H4 (cell line): ENCODE results near the gene ASB5. TPM values are rescaled to one million over a fixed set of nuclear protein-coding genes. Genes with fewer than 3 reads are reported as not detected.
A peak's percentile ranks its signal among the peaks of the same experiment; 100 is the strongest.

Experiments used
- DNase-seq: peaks from one replicate; pipeline ENCODE4 v3.0.0-alpha.2; 2015; ENCODE audit warnings: low spot score
- total RNA-seq: library from RNA; depleted of rRNA; stranded (reverse); fragments of >200 nt; shearing (Covaris generic); gene quantifications from 2 replicates; pipeline ENCODE4 v1.2.3, GENCODE V29; 2014

Gene ASB5
- total RNA-seq, 1 experiment from 2014 or later = 0.37 TPM

DNA sequence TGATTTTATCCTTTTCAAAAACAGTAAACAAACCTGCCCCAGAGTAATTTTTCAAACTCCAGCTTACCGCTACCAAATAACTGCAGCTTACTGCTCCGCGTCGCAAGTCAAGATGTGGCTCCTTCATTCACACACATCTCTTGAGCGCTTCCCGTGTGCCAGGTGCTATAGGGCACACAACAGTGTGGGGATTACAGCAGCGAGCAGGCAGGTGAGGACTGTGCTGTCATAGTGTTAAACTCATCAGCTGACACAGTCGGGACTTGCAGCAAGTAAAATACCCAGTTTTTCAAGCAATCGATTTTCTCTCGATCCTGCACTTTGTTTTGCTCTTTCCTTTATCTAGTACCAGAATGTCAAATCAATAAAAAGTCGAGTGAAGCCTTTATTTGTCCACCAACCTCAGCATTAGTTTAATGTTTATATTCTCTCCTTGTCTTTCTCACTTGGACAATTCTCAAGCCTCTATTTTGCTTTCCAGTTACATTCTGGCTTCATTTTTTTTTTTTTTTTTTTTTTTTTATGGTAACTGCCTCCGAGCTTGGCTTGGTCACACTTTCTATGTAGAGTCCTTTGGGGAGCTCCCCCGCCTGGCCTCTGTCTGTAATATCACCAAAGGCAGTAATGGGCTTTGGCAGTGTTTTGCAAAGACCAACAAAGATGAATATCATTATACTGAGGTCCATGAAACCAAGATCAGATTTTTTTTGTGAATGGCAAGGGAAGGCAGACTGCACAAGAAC is 8.3 kb upstream of the ASB5 start:
- DNase-seq = peak; percentile 50

DNA sequence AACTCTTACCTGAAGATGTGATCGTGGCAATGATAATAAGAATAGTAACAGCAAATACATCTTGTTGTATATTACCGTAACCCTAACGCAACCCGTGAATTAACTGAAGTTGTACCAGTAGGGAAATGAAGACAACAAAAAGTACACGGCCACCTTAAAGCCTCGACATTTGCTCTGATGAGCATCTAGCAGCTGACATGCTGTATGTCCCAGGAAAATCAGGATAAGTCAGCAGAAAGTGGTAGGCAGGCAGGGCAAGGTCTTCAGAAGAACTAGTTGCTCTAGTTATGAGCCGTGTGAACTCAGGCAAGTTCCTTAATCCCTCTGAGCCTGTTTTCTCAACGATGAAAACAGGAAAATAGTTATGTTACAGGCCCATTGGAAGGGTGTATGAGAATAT is 7.7 kb upstream of the ASB5 start:
- DNase-seq = no peak

DNA sequence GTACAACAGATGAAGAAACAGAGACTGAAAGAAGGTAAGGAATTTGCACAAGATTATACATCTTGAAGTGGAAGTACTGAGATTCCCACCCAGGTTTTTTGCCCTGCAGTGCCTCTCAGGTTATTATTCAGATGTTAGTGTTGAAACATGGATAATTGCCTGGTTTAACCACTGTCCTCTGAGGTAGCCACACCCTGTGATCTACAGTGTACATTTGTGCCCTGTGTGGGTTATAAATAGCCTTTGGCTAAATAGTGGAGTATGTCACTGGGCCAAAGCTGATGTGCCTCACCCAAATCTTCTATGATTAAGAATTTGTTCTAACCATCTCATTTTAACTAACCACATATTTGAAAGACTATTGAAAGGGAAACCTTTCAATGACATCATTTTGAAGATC is 5.4 kb upstream of the ASB5 start:
- DNase-seq = peak; percentile 65

DNA sequence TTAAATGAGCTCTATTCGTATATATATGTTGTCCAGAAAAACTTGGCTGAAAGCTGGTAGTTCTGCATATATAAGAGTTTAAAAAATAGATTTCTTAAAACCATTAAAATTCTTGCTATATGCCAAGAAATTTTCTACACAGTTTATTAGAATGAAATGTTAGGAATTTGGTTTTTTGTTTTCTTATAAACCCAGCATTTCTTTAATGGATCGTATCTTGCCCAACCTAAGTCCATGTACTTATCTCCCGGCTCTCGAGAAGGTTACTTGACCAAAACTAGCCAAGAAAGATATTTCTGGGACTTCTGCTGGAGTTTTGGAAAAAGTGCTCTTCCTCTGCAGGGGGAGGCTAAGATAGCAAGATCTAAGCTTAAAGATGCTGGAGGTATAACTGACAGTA is 4.7 kb upstream of the ASB5 start:
- DNase-seq = no peak

DNA sequence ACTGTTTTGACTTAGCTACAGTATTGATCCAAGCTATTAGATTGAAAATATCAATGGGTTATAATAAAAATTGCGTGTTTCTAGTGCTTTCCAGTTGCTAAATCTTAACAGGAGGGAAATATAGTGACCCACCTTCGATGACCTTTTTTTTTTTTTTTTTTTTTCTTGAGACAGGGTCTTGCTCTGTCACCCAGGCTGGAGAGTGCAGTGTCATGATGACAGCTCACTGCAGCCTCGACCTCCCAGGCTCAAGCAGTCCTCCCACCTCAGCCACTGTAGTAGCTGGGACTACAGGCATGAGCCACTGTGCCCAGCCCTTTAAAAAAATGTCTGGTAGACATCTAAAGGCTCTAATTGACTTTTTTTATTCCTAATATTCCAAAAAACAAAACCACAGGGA is 3.8 kb upstream of the ASB5 start:
- no peak for DNase-seq

DNA sequence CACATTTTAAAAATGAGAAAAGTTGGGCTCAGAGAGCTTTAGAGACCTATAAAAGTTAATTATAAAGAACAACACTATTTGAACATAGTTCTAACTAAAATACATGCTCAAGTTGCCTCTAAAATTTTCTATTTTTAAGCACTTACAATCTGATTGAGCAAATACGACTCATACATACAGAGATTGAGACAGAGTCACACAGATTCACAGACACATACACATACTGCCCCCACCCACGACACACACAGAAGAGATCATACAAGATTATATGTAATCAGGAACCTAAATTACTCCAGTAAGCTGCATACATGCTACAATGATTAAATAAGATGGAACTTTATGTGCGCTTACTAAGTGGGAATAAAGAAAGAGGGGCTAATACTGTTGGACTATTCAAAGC is 2.7 kb upstream of the ASB5 start:
- DNase-seq = no peak

DNA sequence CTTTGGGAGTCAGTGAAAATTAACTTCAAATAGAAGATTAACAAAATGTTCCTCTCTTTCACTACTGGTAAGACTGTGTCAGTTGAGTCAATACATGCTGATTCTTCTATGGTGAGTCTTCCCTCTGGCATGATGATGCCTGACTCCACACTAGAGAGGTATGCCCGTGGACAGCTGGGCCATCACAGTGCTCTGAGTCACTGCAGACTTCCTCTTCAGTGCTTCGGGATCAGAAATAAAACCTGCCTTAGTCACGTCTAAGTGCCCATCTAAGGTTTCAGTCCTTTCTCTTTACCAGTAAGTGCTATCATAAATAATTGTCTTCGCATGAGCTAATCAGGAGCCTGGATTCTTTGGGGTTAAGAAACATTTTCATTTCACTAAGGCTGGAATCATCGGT is 1.6 kb upstream of the ASB5 start:
- DNase-seq = peak; percentile 96

DNA sequence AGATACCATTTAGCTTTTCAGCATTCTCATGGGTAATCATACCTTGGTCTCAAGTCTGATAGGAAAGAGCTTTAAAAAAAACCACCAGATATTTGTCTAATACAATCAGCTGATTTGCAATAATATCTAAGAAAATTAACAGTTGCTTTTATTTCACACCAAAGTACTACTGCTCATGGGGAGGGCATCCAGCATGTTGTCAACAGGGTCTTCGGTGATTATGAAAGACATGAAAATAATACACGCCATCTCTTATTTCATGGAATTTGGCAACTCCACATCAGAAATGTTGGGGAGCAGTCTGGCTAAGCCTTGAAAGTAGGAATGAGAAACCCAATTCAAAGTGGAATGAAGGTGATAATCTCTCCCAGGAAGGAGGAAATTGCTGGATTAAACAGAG is 3.0 kb downstream of the ASB5 start:
- no peak for DNase-seq

DNA sequence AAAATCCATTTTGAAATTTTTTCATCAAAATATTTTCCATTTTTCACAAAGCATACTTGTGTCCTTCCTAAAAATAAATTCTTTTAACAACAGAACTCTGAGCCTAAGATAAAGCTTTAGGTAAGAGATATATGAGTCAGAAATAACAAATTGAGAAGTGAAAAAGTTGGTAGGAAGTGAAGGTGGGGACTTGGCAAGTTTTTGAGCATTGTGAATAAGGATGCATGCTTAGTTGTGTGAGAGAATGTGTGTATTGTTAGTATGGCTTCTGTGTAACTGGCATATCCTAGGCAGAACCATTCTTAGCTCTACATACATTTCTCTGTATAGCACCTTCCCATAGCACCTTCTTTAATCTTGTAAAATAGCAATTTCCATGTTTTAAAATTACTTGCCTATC is 6.8 kb downstream of the ASB5 start:
- DNase-seq = no peak

DNA sequence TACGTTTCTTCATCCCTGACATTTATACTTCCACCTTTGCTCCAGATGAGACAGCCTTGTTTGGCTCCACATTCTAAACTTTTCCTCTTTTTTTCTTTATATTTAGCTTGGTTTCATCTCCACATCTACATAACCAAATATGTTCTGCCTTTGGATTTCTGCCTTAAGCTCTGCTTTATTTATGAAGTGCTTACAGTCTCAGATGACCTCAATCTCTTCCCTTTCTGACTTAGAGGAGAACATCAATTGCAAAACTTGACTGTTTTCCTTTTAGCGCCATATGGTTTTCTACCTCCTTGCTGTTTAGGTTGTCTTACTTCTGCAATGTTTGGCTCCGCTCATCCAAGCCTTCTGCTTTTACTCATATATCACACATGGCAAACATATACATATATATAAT is 7.5 kb downstream of the ASB5 start:
- DNase-seq = no peak

DNA sequence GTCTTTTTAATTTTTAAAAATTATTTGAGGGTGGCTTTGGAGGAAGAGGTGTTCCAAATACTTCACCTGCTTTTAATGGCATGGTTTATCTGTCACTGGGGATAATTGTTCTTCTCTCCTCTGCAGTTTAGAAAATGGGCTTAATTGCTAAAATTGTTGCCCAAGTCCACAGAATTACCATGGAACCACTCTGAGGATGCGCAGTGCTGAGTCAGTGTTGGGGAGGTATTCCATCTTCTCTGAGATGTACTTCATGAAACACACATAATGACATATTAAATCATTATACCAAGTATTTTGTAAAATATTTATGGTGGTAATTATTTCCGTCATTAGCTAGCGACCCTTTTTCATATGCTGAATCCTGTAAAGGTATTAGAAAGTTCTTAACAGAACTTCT is 8.0 kb downstream of the ASB5 start:
- DNase-seq = no peak

DNA sequence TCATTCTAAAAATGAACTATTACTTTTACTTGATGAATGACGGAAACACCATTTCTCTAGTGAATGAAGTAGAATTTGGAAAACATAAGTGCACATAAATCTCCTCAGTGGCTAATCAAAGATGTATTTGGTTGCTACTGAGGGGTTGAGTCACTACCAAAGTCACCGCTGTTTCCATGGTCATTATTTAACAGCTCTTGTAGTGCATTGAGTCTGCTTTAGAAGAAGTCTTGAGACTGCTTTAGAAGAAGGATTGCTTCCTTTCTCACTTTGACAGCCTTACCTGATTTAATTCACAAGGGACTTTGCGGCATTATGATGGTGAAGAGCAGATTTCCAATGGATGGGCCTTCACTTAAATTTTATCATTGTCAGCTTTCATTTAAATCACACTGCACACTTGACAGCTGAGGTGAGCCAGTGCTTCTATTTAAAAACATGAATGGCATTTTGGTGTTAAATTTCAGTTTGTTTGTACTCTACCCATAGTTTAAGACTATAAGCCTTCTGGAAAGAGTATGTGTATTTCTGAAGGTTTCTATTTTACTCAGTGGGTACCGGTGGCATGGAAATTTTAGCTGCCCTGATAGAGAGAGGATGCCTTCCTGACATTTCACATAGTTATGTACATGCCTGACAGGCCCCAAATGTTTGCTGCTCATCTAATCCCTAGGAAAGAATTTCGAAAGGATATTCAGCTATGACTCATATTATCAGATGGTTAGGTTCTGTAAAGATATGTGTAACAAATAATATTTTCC is 9.5 kb downstream of the ASB5 start:
- DNase-seq = no peak

DNA sequence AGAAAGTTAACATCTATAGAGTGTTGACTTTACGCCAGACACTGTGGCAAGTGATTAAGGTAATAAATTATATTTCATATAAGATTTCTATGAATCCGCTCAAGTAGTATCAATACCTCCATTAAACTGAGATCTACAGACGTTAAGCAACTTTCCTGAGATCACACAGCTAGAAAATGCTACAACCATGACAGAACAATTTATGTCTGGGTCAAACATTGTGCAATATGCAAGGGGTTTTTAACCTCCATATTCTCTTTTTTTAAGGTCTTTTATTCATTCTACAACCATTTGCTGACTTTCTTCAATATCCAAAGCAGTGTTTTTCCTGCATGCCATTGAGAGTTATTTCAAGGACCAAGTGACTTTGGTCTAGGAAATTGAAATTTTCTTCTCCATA is 10.9 kb downstream of the ASB5 start:
- no peak for DNase-seq

DNA sequence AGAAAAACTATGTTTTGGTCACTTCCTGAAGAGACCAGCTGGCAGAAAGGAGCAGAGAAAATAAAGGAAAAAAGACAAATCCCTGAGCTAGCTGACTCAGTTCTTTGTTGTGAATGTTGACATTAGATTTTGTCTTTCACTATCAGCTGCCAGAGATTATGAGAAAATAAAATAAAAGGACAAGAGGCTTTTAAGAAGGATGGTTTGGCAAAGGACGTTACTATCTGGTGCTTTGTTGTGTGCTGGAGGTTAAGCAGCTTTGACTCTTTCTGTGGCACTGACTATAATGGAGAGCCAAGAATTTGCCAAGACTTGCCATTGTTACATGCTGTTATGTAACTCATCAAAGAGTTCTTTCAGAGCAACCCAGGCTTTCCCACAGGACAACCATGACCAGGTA is 12.1 kb downstream of the ASB5 start:
- no peak for DNase-seq

DNA sequence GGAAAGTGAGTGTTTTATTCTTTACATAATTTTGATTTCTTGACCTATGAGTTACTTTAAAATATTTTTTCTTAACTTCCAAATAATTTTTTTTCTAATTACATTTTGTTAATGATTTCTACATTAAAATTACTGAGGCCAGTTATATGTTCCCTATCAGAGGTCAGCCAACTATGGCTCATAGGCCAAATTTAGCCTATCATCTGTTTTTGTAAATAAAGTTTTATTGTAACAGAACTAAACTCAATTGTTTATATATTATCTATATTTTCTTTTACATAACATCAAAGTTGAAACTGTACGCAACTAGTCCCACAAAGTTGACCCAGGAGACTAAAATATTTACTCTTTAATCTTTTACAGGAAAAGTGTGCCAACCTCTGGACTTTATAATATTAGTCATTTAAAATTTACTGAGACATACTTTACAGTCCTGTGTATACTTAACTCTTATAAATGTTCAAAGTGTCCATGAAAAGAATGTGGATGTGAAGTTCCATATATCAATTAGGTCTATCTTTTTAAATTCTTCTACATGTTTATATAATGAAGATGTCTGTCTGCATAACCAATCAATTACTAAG is 26.2 kb downstream of the ASB5 start:
- DNase-seq = no peak

DNA sequence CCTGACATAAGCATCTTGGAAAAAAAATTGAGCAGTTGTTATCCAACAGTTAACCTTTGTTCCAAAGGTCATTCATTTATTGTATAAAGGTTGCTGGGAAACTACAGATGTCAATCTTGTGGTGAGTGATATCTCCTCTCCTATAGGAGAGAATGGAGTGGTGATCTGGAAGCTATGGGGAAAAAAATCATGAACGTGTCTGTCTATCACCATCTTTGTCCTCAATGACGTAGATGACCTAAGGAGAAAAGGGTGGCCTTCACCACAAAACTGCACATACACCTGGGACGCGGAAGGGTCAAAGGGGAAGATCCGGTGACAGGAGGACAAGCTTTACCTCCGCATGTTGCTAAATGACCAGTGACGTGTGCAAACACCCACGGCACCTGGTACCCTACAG is 27.3 kb downstream of the ASB5 start:
- no peak for DNase-seq

DNA sequence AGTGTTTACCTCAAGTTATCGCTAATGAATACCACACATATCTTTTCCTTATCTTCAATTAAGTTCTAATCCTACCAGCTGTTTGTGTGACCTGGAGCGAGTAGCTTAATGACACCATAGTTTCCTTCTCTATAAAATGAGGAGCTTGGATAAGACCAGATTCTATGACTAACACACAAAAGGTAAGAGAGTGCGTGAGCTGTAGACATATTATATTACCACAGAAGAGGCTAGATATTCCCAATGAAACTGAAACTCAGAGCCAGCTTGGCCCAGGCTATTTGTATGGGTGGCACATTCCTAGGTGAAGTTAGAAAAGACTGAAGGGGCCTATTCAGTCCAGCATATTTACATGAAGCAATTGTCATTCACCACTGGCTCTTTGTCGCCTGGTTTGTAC is 30.2 kb downstream of the ASB5 start:
- DNase-seq = peak; percentile 78

DNA sequence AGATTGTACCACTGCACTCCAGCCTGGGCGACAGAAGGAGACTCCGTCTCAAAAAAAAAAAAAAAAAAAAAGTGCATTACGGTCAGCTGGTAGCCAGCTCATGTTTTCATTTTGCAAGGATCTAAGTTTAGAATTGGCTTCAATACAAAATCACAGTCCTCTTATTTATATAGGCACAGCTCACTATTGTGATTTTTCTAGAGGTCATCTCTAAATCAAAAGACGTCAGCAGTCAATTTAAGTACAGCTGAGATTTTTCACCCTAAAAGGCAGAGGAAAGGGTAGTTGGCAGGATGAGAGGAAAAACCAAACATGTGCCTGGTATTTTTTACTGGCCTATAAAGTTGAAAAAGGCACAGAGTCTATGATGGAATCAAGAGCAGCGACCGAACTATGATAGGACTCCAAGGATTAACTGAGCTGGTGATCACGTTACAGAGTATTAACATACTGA is 30.8 kb downstream of the ASB5 start:
- DNase-seq = peak; percentile 77

DNA sequence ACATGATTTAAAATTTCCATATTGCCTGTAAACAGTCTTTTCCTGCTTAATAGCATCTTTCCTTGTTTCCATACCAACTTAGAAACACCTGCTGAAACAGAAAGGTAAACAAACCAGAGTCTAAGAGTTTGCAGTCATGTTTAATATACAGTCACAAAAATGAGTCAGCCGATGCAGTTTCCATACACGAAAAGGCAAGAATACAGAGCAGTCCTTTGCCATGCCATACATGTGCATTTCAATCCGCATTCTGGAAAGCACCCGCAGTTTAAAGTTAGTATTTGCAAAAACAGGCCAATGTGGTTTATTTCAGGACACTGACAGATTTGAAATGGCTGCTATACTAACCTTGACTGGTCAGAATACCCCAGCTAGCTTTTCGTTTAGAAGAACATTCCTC is 32.1 kb downstream of the ASB5 start:
- DNase-seq = no peak

DNA sequence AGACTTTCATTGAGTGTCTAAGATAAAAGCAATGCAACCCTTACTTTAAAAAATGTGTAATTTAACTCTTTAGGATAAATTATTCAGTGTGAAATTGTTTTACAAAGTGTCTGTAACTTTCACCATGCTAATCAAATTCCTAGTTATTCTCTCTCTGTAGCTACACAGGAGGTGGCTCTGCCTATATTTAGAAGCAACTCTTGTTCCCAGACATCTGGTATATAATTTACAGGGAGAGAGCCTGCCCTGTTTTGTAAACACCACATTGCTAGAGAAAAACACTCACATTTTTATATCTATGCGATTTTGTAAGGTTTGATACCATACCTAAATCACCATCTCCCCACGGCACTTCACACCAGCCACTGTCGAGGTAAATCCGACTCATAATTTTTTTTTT is 38.2 kb downstream of the ASB5 start:
- DNase-seq = no peak

DNA sequence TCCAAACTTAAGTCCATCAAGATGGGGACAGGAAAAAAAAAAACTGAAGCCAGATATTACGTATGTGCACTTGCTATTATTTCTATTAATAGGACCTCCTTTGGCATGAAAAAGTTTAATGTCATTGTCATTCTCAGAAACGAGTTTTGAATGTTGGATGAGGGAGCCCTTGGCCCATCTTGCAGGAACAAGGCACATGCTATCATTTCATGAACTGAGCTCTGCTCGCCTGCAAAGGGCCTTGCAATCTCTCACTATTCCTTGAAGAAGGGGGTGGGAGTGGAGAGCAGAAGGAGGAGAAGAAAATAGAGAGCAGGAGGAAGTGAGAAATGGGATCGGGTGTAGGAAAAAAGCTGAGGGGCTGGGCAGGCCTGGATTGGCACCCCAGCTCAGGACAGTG is 39.4 kb downstream of the ASB5 start:
- DNase-seq = no peak

DNA sequence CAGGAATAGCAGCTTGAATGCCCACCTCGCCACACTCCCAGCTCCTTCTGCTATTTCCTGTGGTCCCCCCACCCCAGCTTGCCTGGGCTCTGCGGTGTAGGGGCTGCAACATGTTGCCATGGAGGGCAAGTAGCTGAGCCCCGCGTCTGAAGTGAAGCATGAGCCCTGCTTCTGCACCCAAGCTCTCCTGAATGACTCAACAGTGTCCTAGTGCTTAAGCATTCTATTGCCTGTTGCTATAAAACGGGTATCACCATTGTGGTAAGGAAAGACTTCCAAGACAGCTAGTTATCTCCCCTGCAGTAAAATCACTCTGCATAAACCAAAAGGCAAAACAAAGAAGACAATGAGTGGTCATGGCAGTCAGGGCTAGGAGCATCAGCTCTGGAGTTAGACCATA is 42.3 kb downstream of the ASB5 start:
- DNase-seq = no peak

DNA sequence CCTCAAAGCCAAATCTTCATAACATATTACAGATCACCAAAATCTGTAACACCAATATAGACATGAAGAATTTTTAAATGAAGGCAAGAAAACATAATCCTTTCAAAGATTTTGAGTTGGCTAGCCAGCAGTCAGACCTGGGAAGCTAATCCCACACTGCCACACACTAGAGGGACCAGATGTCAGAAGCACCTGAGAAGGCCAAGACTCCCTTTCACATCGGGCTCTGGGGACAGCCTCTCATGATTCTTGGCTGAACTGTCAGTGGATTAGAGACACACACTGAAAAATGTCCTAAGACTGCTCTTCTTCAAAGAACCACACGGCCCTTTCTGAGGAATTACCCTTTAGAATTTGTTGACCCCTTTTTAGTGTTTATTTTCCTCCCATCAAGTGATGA is 45.5 kb downstream of the ASB5 start:
- DNase-seq = no peak
